Measurements from ENCODE around the gene EVPL.
A peak's percentile ranks its signal among the peaks of the same experiment; 100 is the strongest.

- TF ChIP-seq CTCF (conservative IDR thresholded peaks at IDR 0.05; ENCODE audit: low read depth in 2 of 2) (peak; percentile 78 to 91), EZH2 (IDR thresholded peaks at IDR 0.05; ENCODE audit: low read depth, unreplicated experiment) (no peak), EZH2phosphoT487 (IDR thresholded peaks at IDR 0.05; ENCODE audit: unreplicated experiment) (no peak), CREB1 (CRISPR knock-in tag; IDR thresholded peaks at IDR 0.05; ENCODE audit: low read depth) (no peak), REST (IDR thresholded peaks at IDR 0.05; ENCODE audit: unreplicated experiment) (no peak)
Observed at GRCh38 chr17:76000016-76000754, 26.9 kb downstream of the EVPL start.

All from GM23338 (cell line).